Femur (tissue), 1 donor: Measurements from ENCODE around the gene CLCN2.

Experiments used
- DNase-seq: peaks from one replicate; pipeline ENCODE4 v3.0.0-alpha.2; 2017

Gene CLCN2

GRCh38 chr3:184361532-184361931 is at the start of gene CLCN2, which contains the start of gene POLR2H:
TSS of gene CLCN2 (minus strand) at chr3:184361605. CDS start at chr3:184361479, 126 bp downstream.
TSS of gene POLR2H (plus strand) at chr3:184361710. CDS start at chr3:184363493, 1,783 bp downstream.
- peak; percentile 71 for DNase-seq

- DNase-seq: no peak
Observed at GRCh38 chr3:184409946-184410500, 48.6 kb upstream of the CLCN2 start.

- DNase-seq: no peak
Observed at GRCh38 chr3:184409331-184409926, 48.0 kb upstream of the CLCN2 start.

- DNase-seq: no peak
Observed at GRCh38 chr3:184405075-184406030, 43.9 kb upstream of the CLCN2 start.

GRCh38 chr3:184399410-184399809 is 38.0 kb upstream of the CLCN2 start:
- DNase-seq: peak; percentile 66

GRCh38 chr3:184395320-184395660 is 33.9 kb upstream of the CLCN2 start:
- peak; percentile 56 for DNase-seq

GRCh38 chr3:184391266-184391665 is 29.9 kb upstream of the CLCN2 start:
- no peak for DNase-seq

GRCh38 chr3:184389935-184390528 is 28.6 kb upstream of the CLCN2 start:
- DNase-seq: no peak

- DNase-seq: no peak
Observed at GRCh38 chr3:184389384-184389783, 28.0 kb upstream of the CLCN2 start.

GRCh38 chr3:184388936-184389230 is 27.5 kb upstream of the CLCN2 start:
- DNase-seq: no peak

- no peak for DNase-seq
Observed at GRCh38 chr3:184388164-184388935, 26.9 kb upstream of the CLCN2 start.

GRCh38 chr3:184387174-184387714 is 25.8 kb upstream of the CLCN2 start:
- no peak for DNase-seq

- no peak for DNase-seq
Observed at GRCh38 chr3:184386047-184386806, 24.8 kb upstream of the CLCN2 start.

- DNase-seq: no peak
Observed at GRCh38 chr3:184384856-184385422, 23.5 kb upstream of the CLCN2 start.

GRCh38 chr3:184384342-184384741 is 22.9 kb upstream of the CLCN2 start:
- no peak for DNase-seq

GRCh38 chr3:184383033-184383740 is 21.8 kb upstream of the CLCN2 start:
- DNase-seq: no peak

- DNase-seq: no peak
Observed at GRCh38 chr3:184382326-184383032, 21.1 kb upstream of the CLCN2 start.

- DNase-seq: peak; percentile 48
Observed at GRCh38 chr3:184381261-184382224, 20.1 kb upstream of the CLCN2 start.
